ENCODE results near the gene CDC73. TPM values are rescaled to one million over a fixed set of nuclear protein-coding genes. Genes with fewer than 3 reads are reported as not detected.

The CDC73 gene
- polyA plus RNA-seq, 1 donor (not counting 4 experiments of a cell fraction or from before 2014, with no cell fraction given), result 45.3 TPM

DNA sequence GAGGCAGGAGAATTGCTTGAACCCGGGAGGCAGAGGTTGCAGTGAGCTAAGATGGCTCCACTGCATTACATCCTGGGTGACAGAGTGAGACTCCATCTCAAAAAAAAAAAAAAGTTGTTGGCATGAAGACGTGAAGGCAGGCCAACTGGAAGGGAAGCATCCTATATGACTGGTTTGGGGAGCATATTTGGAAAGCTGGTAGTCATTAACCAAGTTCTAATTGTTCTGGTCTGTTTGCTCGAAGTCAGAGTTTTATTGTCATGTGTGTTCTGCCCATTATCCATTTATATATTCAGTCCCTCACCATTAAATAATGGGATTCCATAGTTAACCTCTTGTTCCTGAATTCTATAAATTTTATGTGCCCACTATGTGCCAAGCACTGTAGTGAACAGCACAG, 13.4 kb upstream of the CDC73 start:
- Histone ChIP-seq H3K9ac (ENCODE audit: control insufficient read depth, extremely low read depth, insufficient read depth, low read length) (no peak overlapping the region), H3K27ac (ENCODE audit: control insufficient read depth, insufficient read depth, low read length) (no peak overlapping the region), H3K79me2 (ENCODE audit: control insufficient read depth, insufficient read depth, low read length) (peaks cover 7% of the 10 kb centered on the region), H2AFZ (ENCODE audit: control insufficient read depth, low read length) (no peak overlapping the region), H3K27me3 (ENCODE audit: control insufficient read depth, extremely low read depth, insufficient read depth, low read length) (no peaks in the 10 kb centered on the region), H3K9me3 (ENCODE audit: control insufficient read depth, low read depth, low read length) (no peaks in the 10 kb centered on the region), H4K20me1 (ENCODE audit: control insufficient read depth, extremely low read depth, insufficient read depth, low read length) (no peaks in the 10 kb centered on the region), H3K4me3 (ENCODE audit: control insufficient read depth in 2 of 3, extremely low read depth in 1 of 3, insufficient read depth in 2 of 3, low read depth in 1 of 3, low read length in 3 of 3) (no peak overlapping the region), H3K36me3 (ENCODE audit: control insufficient read depth in 2 of 2, extremely low read depth in 1 of 2, insufficient read depth in 2 of 2, low read length in 2 of 2) (no peaks in the 10 kb centered on the region), H3K4me2 (ENCODE audit: control insufficient read depth, extremely low read depth, insufficient read depth, low read depth, low read length) (no peak overlapping the region), H3K9me1 (ENCODE audit: control insufficient read depth, extremely low read depth, insufficient read depth, low read length) (no peaks in the 10 kb centered on the region), H3K4me1 (ENCODE audit: control insufficient read depth, extremely low read depth, insufficient read depth, low read length) (peaks cover 14% of the 10 kb centered on the region)
- TF ChIP-seq, protein P1, sequence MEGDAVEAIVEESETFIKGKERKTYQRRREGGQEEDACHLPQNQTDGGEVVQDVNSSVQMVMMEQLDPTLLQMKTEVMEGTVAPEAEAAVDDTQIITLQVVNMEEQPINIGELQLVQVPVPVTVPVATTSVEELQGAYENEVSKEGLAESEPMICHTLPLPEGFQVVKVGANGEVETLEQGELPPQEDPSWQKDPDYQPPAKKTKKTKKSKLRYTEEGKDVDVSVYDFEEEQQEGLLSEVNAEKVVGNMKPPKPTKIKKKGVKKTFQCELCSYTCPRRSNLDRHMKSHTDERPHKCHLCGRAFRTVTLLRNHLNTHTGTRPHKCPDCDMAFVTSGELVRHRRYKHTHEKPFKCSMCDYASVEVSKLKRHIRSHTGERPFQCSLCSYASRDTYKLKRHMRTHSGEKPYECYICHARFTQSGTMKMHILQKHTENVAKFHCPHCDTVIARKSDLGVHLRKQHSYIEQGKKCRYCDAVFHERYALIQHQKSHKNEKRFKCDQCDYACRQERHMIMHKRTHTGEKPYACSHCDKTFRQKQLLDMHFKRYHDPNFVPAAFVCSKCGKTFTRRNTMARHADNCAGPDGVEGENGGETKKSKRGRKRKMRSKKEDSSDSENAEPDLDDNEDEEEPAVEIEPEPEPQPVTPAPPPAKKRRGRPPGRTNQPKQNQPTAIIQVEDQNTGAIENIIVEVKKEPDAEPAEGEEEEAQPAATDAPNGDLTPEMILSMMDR (optimal IDR thresholded peaks at IDR 0.05 in 1 of 3, IDR thresholded peaks at IDR 0.05 in 1 of 3, conservative IDR thresholded peaks at IDR 0.05 in 1 of 3; ENCODE audit: extremely low read depth in 1 of 3, insufficient read depth in 2 of 3, low read length in 3 of 3), result no peak
- no peak for TF ChIP-seq EZH2 (IDR thresholded peaks at IDR 0.05; ENCODE audit: low read length)
- DNase-seq (ENCODE audit: low read depth, low spot score) (no peak), FAIRE-seq (no peak)
- dilution Hi-C loops (cut with MboI; ENCODE audit: extremely low pct_ligation_motif_present, low sequenced_read_pairs), result no loop called here

DNA sequence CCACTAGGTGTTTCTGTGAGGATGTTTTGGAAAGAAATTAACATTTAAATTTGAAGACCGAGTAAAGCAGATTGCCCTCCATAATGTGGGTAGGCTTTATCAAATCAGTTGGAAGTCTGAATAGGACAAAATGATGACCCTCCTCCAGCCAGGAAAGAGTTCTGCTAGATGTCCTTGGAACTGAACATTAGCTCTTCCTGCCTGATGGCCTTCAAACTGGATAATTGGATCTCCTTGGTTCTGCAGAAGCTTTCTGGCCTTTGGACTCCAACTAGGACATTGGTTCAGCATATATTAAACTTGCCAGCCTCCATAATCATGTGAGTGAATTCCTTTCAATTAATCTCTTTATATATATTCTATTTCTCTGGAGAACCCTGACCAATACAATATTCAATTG, 12.2 kb upstream of the CDC73 start:
- dilution Hi-C loops (cut with MboI; ENCODE audit: extremely low pct_ligation_motif_present, low sequenced_read_pairs), result no loop called here
- Histone ChIP-seq H3K4me1 (ENCODE audit: control insufficient read depth, extremely low read depth, insufficient read depth, low read length) (peaks cover 8% of the 10 kb centered on the region), H3K9me3 (ENCODE audit: control insufficient read depth, low read depth, low read length) (no peaks in the 10 kb centered on the region), H3K36me3 (ENCODE audit: control insufficient read depth in 2 of 2, extremely low read depth in 1 of 2, insufficient read depth in 2 of 2, low read length in 2 of 2) (no peaks in the 10 kb centered on the region), H3K27me3 (ENCODE audit: control insufficient read depth, extremely low read depth, insufficient read depth, low read length) (no peaks in the 10 kb centered on the region), H3K4me2 (ENCODE audit: control insufficient read depth, extremely low read depth, insufficient read depth, low read depth, low read length) (no peak overlapping the region), H2AFZ (ENCODE audit: control insufficient read depth, low read length) (no peak overlapping the region), H3K79me2 (ENCODE audit: control insufficient read depth, insufficient read depth, low read length) (no peaks in the 10 kb centered on the region), H3K9me1 (ENCODE audit: control insufficient read depth, extremely low read depth, insufficient read depth, low read length) (no peaks in the 10 kb centered on the region), H3K9ac (ENCODE audit: control insufficient read depth, extremely low read depth, insufficient read depth, low read length) (no peak overlapping the region), H3K4me3 (ENCODE audit: control insufficient read depth in 2 of 3, extremely low read depth in 1 of 3, insufficient read depth in 2 of 3, low read depth in 1 of 3, low read length in 3 of 3) (no peak overlapping the region), H3K27ac (ENCODE audit: control insufficient read depth, insufficient read depth, low read length) (no peak overlapping the region), H4K20me1 (ENCODE audit: control insufficient read depth, extremely low read depth, insufficient read depth, low read length) (no peaks in the 10 kb centered on the region)
- TF ChIP-seq, protein P1 (optimal IDR thresholded peaks at IDR 0.05 in 1 of 3, IDR thresholded peaks at IDR 0.05 in 1 of 3, conservative IDR thresholded peaks at IDR 0.05 in 1 of 3; ENCODE audit: extremely low read depth in 1 of 3, insufficient read depth in 2 of 3, low read length in 3 of 3), result no peak
- TF ChIP-seq EZH2 (IDR thresholded peaks at IDR 0.05; ENCODE audit: low read length), result no peak
- DNase-seq (ENCODE audit: low read depth, low spot score) (no peak), FAIRE-seq (no peak)

Data from keratinocyte (primary cell).